K562 (cell line): Measurements from ENCODE around the gene SRP72. TPM values are rescaled to one million over a fixed set of nuclear protein-coding genes. Genes with fewer than 3 reads are reported as not detected.

Source experiments
- EGR1 ChIP-seq: fragments of 450-650 bp; conservative IDR thresholded peaks from 2 replicates; pipeline ENCODE4 v1.6.1; 2017; ENCODE audit warnings: mild to moderate bottlenecking
- HDGF ChIP-seq: fragments of 450-650 bp; IDR thresholded peaks from 2 replicates; pipeline ENCODE4 v1.6.1; 2016
- NR2C1 ChIP-seq, 2 experiments: fragments of 450-650 bp; IDR thresholded peaks; 2 replicates each; pipeline ENCODE4 v1.6.1; 2017; ENCODE audit warnings: mild to moderate bottlenecking in 2 of 2, antibody characterized with exemption in 1 of 2, inconsistent platforms in 1 of 2, missing compliant biosample characterization in 1 of 2, missing genetic modification characterization in 1 of 2
- PHTF2 ChIP-seq: fragments of 250-450 bp; sonication (Bioruptor Pico); IDR thresholded peaks from 2 replicates; pipeline ENCODE4 v1.5.0; 2021; ENCODE audit warnings: mild to moderate bottlenecking
- SRSF9 ChIP-seq: fragments of 200-400 bp; formaldehyde crosslinking; IDR thresholded peaks from 2 replicates; pipeline ENCODE4 v1.6.1; 2017; ENCODE audit warnings: low read depth, low read length, borderline replicate concordance
- WHSC1 ChIP-seq: IDR thresholded peaks from one replicate; pipeline ENCODE4 v1.6.1; 2012; ENCODE audit warnings: low read length, control low read depth, inconsistent platforms
- polyA plus RNA-seq, 8 experiments: library from polyadenylated mRNA; depleted of rRNA in 4 of 8; stranded (reverse) in 5 of 8; unstranded in 3 of 8; fragments of >200 nt; fragmentation: Nextera tagmentation in 2 of 8; fragmentation: Illumina TruSeq in 1 of 8; extraction: Ambion mirVana in 2 of 8; extraction: Trizol in 1 of 8; gene quantifications; 2 replicates each; pipeline versions ENCODE4 v1.2.1 to v1.2.3, GENCODE V29; 2011 to 2014; ENCODE audit warnings: inconsistent platforms in 1 of 8, missing spikeins in 1 of 8
- total RNA-seq, 7 experiments: library from RNA; depleted of rRNA in 6 of 7; stranded (reverse); fragments of >200 nt in 6 of 7; fragmentation: Illumina TruSeq in 2 of 7; extraction: Trizol in 2 of 7; gene quantifications; 2 replicates each; pipeline versions ENCODE4 v1.2.1 to v1.2.3, GENCODE V29; 2011 to 2021; ENCODE audit warnings: low replicate concordance in 1 of 7
- TF ChIP-seq, protein P1 (sequence below): IDR thresholded peaks from 2 replicates; pipeline ENCODE4 v1.6.1; 2011; ENCODE audit not compliant: insufficient read length; ENCODE audit errors: extremely low read depth
- TF ChIP-seq, protein P2 (sequence below): fragments of 250-450 bp; sonication (Bioruptor Pico); IDR thresholded peaks from 2 replicates; pipeline ENCODE4 v1.4.0; 2020
- TF ChIP-seq, protein P3 (sequence below): sonication (generic); formaldehyde crosslinking; IDR thresholded peaks from 2 replicates; pipeline ENCODE4 v1.8.1; 2023; ENCODE audit warnings: mild to moderate bottlenecking, missing genetic modification reagents
- TF ChIP-seq, protein P4 (sequence below), 2 experiments: fragments of 450-650 bp in 1 of 2; sonication (generic) in 1 of 2; formaldehyde crosslinking in 1 of 2; IDR thresholded peaks in 1 of 2; conservative IDR thresholded peaks in 1 of 2; 2 replicates each; pipeline versions ENCODE4 v1.6.1 to v1.8.1; 2016 to 2023; ENCODE audit warnings: mild to moderate bottlenecking in 2 of 2, moderate library complexity in 2 of 2, inconsistent platforms in 1 of 2, missing genetic modification reagents in 1 of 2
- TF ChIP-seq, protein P5 (sequence below): IDR thresholded peaks from 2 replicates; pipeline ENCODE4 v1.6.1; 2012; ENCODE audit warnings: low read depth, low read length, improper control_type of control experiment, borderline replicate concordance
- TF ChIP-seq, protein P6 (sequence below): fragments of 250-450 bp; sonication (Bioruptor Pico); IDR thresholded peaks from 2 replicates; pipeline ENCODE4 v1.6.1; 2021; ENCODE audit warnings: mild to moderate bottlenecking

SRP72 gene
- total and polyA plus RNA-seq, 9 of the 15 experiments (the other 6 are each of a cell fraction or from before 2014, with no cell fraction given), result 124 to 341 (median 202) TPM

DNA sequence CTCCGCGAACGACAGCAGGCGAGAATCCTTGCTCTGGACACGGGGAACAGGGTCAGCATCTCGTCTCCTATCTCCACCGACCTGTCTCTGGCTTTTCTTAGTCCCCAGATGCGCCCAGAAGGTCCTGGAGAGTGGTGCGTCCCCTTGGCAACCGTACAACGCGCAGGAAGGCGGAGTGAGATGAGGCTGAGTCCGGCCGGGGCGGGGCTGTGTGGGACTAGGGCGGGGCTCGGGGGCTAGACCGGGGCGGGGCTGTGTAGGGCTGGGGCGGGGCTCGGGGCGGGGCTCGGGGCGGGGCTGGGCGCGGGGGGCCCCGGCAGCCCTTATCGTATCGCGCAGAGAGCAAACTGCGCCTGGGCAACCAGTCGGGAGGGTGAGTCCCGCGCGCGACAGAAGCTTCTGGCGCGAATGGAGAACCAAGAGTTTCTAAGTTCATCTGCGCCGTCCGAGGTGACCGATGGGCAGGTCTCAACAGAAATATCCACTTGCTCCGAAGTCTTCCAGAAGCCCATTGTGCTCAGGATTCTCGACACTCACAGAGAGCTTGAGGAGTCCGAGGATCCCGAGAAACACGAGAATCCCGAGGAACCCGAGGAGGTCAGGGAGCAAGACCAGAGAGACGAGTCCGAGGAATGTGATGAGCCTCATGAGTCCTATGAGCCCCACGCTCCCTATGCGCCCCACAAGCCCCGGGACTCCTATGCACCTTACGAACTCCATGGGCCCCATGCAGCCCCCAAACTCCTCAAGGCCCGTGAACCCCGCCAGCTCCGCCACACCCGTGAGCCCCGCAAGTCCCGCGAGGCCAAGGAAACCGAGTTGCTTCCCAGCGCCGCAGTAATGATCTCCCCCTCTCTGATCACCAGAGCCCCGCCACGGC, 63.1 kb downstream of the SRP72 start (continued):
- TF ChIP-seq, protein P1, sequence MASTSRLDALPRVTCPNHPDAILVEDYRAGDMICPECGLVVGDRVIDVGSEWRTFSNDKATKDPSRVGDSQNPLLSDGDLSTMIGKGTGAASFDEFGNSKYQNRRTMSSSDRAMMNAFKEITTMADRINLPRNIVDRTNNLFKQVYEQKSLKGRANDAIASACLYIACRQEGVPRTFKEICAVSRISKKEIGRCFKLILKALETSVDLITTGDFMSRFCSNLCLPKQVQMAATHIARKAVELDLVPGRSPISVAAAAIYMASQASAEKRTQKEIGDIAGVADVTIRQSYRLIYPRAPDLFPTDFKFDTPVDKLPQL, result no peak
- TF ChIP-seq PHTF2 (CRISPR knock-in tag) (no peak), HDGF (no peak), SRSF9 (no peak), EGR1 (no peak), WHSC1 (no peak), NR2C1 (IDR thresholded peaks at IDR 0.05) (peak; percentile 68), NR2C1 (tag; IDR thresholded peaks at IDR 0.05) (peak; percentile 77)
- TF ChIP-seq, protein P2, sequence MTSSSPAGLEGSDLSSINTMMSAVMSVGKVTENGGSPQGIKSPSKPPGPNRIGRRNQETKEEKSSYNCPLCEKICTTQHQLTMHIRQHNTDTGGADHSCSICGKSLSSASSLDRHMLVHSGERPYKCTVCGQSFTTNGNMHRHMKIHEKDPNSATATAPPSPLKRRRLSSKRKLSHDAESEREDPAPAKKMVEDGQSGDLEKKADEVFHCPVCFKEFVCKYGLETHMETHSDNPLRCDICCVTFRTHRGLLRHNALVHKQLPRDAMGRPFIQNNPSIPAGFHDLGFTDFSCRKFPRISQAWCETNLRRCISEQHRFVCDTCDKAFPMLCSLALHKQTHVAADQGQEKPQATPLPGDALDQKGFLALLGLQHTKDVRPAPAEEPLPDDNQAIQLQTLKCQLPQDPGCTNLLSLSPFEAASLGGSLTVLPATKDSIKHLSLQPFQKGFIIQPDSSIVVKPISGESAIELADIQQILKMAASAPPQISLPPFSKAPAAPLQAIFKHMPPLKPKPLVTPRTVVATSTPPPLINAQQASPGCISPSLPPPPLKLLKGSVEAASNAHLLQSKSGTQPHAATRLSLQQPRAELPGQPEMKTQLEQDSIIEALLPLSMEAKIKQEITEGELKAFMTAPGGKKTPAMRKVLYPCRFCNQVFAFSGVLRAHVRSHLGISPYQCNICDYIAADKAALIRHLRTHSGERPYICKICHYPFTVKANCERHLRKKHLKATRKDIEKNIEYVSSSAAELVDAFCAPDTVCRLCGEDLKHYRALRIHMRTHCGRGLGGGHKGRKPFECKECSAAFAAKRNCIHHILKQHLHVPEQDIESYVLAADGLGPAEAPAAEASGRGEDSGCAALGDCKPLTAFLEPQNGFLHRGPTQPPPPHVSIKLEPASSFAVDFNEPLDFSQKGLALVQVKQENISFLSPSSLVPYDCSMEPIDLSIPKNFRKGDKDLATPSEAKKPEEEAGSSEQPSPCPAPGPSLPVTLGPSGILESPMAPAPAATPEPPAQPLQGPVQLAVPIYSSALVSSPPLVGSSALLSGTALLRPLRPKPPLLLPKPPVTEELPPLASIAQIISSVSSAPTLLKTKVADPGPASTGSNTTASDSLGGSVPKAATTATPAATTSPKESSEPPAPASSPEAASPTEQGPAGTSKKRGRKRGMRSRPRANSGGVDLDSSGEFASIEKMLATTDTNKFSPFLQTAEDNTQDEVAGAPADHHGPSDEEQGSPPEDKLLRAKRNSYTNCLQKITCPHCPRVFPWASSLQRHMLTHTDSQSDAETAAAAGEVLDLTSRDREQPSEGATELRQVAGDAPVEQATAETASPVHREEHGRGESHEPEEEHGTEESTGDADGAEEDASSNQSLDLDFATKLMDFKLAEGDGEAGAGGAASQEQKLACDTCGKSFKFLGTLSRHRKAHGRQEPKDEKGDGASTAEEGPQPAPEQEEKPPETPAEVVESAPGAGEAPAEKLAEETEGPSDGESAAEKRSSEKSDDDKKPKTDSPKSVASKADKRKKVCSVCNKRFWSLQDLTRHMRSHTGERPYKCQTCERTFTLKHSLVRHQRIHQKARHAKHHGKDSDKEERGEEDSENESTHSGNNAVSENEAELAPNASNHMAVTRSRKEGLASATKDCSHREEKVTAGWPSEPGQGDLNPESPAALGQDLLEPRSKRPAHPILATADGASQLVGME (CRISPR knock-in tag), result no peak
- TF ChIP-seq, protein P3, sequence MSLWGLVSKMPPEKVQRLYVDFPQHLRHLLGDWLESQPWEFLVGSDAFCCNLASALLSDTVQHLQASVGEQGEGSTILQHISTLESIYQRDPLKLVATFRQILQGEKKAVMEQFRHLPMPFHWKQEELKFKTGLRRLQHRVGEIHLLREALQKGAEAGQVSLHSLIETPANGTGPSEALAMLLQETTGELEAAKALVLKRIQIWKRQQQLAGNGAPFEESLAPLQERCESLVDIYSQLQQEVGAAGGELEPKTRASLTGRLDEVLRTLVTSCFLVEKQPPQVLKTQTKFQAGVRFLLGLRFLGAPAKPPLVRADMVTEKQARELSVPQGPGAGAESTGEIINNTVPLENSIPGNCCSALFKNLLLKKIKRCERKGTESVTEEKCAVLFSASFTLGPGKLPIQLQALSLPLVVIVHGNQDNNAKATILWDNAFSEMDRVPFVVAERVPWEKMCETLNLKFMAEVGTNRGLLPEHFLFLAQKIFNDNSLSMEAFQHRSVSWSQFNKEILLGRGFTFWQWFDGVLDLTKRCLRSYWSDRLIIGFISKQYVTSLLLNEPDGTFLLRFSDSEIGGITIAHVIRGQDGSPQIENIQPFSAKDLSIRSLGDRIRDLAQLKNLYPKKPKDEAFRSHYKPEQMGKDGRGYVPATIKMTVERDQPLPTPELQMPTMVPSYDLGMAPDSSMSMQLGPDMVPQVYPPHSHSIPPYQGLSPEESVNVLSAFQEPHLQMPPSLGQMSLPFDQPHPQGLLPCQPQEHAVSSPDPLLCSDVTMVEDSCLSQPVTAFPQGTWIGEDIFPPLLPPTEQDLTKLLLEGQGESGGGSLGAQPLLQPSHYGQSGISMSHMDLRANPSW (CRISPR knock-in tag), result no peak
- TF ChIP-seq, protein P4, sequence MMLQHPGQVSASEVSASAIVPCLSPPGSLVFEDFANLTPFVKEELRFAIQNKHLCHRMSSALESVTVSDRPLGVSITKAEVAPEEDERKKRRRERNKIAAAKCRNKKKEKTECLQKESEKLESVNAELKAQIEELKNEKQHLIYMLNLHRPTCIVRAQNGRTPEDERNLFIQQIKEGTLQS (IDR thresholded peaks at IDR 0.05), result no peak
- TF ChIP-seq, protein P4 (CRISPR knock-in tag; conservative IDR thresholded peaks at IDR 0.05), result no peak
- TF ChIP-seq, protein P5, sequence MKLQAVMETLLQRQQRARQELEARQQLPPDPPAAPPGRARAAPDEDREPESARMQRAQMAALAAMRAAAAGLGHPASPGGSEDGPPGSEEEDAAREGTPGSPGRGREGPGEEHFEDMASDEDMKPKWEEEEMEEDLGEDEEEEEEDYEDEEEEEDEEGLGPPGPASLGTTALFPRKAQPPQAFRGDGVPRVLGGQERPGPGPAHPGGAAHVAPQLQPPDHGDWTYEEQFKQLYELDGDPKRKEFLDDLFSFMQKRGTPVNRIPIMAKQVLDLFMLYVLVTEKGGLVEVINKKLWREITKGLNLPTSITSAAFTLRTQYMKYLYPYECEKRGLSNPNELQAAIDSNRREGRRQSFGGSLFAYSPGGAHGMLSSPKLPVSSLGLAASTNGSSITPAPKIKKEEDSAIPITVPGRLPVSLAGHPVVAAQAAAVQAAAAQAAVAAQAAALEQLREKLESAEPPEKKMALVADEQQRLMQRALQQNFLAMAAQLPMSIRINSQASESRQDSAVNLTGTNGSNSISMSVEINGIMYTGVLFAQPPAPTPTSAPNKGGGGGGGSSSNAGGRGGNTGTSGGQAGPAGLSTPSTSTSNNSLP, result no peak
- TF ChIP-seq, protein P6, sequence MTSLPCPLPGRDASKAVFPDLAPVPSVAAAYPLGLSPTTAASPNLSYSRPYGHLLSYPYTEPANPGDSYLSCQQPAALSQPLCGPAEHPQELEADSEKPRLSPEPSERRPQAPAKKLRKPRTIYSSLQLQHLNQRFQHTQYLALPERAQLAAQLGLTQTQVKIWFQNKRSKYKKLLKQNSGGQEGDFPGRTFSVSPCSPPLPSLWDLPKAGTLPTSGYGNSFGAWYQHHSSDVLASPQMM, result no peak
